Activated CD8-positive, alpha-beta memory T cell treated with anti-CD3 and anti-CD28 coated beads, Interleukin-2, amount 50 U/mL, for 1 hour (primary cell): Measurements from ENCODE around the gene JARID2.

ENCODE experiments used
- DNase-seq: peaks from one replicate; pipeline ENCODE4 v3.0.0-alpha.2; 2020; ENCODE audit errors: extremely low read depth

JARID2 gene

DNA sequence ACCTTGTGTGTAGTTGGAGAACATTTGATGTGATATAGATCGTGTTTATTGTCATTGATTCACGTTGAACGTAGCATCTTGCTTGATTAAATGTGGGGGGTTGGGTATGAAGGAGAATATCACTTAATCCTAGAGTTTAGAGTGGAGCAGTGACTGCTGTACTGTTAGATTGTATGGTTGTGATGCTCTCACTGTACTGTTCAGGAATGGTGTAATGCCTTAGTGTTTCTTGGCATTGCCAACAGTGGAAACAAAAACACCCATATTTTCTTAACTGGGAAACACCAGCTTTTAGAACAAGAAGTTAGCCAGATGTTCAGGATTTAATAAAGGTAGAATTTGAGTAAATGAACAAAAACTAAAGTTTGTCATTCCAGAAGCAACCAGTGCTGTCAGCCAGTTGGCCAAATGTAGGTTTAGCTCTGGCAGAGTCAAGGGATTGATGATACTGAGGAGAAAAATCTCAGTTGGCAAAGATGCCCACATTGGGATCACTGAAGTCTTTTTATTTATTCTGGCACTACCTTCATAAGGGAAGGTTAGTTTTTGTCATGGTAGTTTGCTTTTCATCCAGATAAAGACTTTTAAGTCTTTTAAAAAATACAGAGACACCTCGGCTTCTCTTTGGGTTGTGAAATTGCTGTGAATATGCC, 129.9 kb downstream of the JARID2 start:
- DNase-seq, result no peak

- no peak for DNase-seq
Measured at GRCh38 chr6:15376900-15377487, 131.1 kb downstream of the JARID2 start.

GRCh38 chr6:15378272-15378671, 132.4 kb downstream of the JARID2 start:
- DNase-seq, result no peak

DNA sequence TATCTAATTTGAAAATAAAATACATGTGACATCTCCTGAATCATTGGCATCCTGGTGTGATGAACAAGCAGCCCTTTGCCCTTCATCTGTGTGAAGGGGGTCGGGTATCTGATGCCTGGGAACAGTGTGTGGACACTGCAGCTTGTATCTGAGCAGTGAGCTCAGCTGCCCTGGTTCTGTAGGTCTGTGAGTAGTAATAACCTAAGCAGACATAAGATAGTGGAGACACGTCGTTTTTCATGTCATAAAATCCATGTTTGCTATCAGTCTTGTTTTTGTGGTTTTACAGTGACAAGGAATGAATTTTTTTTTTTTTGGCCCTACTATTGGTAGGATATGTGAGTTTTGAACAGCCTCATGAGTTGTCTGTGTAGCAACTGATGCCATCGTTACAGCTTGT, 133.0 kb downstream of the JARID2 start:
- DNase-seq, result no peak

GRCh38 chr6:15380351-15380750, 134.5 kb downstream of the JARID2 start:
- DNase-seq, result no peak

GRCh38 chr6:15382089-15382488, 136.2 kb downstream of the JARID2 start:
- no peak for DNase-seq

GRCh38 chr6:15382712-15383111, 136.8 kb downstream of the JARID2 start:
- no peak for DNase-seq

DNA sequence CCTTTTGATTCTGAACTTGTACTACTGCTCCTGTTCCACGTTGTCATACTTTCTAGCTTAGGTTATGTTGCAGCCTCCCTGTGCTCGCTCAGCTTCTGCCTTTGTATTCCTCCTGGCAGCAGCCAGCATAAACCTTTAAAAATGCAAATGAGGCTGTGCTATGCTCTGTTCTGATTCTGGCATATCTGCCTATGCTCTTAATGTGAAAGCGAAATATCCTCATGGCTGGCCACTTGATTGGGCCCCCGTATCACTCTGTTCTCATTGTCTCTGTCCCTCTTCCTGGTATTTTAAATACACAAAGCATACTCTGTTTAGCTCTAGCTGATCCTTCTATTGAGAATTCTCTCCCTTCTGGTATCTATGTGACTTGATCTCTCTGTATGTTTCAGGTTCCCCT, 139.0 kb downstream of the JARID2 start:
- no peak for DNase-seq

DNA sequence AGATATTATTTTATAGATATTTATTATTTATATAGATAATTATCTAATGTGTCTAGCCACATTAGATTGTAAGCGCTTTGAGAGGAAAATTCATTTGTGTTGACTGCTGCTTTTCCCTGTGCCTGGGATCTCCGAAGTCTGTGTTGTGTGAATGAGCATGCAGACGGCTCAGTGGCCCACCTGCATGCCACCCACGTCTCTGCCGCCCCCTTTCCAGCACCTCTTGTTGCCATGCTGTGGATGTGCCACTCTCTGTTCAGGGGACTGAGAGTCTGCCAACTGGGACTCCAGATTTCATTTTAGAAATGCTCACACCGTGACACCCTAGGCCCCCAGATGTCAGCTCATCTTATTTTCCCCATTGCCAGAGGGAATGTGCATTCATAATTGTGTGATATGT, 139.7 kb downstream of the JARID2 start:
- no peak for DNase-seq

GRCh38 chr6:15386110-15386755, 140.4 kb downstream of the JARID2 start:
- no peak for DNase-seq

- DNase-seq, result no peak
Measured at GRCh38 chr6:15386756-15387112, 140.9 kb downstream of the JARID2 start.

GRCh38 chr6:15387118-15387517, 141.2 kb downstream of the JARID2 start:
- no peak for DNase-seq

GRCh38 chr6:15389084-15389764, 143.4 kb downstream of the JARID2 start:
- no peak for DNase-seq

- DNase-seq, result no peak
Measured at GRCh38 chr6:15389765-15390723, 144.2 kb downstream of the JARID2 start.

- DNase-seq, result no peak
Measured at GRCh38 chr6:15391500-15391899, 145.6 kb downstream of the JARID2 start.

GRCh38 chr6:15392182-15392581, 146.3 kb downstream of the JARID2 start:
- DNase-seq, result no peak

DNA sequence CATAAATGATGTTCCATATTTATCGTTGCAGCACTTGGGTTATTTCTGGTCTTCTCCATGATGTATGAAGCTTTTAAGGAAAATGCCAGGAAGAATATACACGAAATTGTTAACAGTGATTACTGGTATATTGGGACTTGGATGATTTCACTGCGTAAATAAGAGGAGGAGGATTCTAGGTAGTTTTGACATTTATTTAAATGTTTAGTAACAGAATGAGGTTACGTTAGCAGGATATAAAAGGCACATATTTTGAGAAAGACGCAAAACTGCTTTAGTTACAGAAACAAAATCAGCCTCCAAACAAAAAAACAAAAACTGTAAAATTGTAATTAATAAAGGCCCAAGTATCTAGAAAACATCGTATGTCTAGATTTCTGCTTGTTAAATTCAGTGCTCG, 147.7 kb downstream of the JARID2 start:
- no peak for DNase-seq

DNA sequence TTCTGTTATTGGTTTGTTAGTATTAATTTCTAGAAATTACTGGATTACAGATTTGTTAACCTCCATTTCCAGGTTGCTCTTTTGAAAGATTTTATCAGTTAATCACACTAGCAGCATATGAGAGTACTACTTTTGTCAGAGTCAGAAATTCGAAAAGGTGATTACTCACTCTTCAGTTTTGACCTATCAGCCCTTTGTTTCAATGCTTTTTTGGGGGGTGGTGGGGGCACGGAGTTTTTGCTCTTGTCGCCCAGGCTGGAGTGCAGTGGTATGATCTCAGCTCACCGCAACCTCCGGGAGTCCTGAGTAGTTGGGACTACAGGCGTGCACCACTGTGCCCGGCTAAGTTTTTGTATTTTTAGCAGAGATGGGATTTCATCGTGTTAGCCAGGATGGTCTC, 149.2 kb downstream of the JARID2 start:
- no peak for DNase-seq

DNA sequence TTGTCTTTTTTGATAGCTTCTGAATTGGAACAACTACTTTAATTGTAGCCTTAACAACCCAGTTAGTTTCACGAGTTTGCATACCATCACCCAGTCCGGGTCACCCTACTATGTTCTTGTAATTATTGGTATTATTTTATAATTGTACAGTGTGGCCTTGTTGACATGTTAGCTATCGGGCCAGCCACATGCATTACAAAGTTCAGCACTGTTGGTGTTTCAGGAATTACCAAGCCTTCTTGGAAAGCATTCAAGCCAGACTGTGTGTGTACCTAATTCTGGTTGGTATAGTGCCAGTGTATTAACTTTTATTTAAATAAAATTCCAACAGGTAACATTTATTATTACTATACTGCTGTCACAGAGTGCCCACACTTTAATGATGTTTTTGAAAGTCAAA, 150.9 kb downstream of the JARID2 start:
- DNase-seq, result no peak

GRCh38 chr6:15398633-15399275, 152.9 kb downstream of the JARID2 start:
- no peak for DNase-seq
